ENCODE results near the gene C2orf81. TPM values are rescaled to one million over a fixed set of nuclear protein-coding genes. Genes with fewer than 3 reads are reported as not detected.

C2orf81 gene
- total and polyA plus RNA-seq, 12 donors: 0.52 to 1.7 (median 1.2) TPM

DNA sequence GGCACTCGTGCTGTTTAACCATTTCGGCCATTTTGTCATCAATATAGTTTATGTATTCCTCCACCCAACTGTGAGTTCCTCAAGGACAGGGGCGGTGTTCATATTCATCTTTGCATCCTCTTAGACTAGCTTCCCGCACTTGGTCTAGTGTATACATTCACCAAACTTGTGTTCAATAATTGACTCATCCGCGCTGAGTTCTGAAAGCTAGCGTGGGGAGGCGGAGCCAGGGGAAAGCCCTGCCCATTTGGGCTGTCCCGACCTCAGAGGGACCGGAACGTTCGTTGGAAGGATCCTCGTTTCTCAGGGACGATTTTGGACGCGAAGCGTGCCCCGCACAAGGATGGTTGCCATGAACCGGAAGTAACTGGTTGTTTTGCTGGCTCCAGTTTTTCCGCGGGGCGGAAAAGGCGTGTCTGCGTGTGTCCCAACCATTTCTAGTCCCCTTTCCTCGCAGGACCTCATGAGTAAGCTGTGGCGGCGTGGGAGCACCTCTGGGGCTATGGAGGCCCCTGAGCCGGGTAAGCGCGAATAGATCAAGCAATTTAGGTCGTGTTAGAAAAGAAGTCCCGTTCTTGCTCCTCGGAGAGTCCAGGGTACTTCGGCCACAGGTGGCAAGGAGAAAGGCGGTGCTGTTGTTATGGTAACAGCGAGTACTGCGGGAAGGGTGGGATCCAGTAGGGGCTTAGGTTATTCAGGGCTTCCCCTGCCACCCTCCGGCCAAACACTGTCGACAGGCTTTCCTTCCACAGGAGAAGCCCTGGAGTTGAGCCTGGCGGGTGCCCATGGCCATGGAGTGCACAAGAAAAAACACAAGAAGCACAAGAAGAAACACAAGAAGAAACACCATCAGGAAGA is 33.5 kb upstream of the C2orf81 start, which contains the start of gene INO80B:
INO80B (plus strand) TSS at position 434 of the 858 bp plus-strand sequence; CDS start at position 464, 30 bp downstream.
- WGBS, 2 donors: 1% methylated on average over 40 of the region's 40 CpGs
- intact Hi-C loops (cut with DNase I): loop anchor here in 2 of 10 donors (1.0 to 2.0 kb wide), 2 partner anchors 18 to 28 kb away; partner anchors contain the start of genes TTC31 (in 2 of the 2) and MRPL53 (in 1 of the 2)
- DNase-seq (peak; percentile 91 to 96), ATAC-seq (peak; percentile 57 to 75 (median 66))
- peak within 1 kb of the TSS; percentile 53 to 75 (median 66) for H3K4me3 ChIP-seq
- TF ChIP-seq, protein P1, sequence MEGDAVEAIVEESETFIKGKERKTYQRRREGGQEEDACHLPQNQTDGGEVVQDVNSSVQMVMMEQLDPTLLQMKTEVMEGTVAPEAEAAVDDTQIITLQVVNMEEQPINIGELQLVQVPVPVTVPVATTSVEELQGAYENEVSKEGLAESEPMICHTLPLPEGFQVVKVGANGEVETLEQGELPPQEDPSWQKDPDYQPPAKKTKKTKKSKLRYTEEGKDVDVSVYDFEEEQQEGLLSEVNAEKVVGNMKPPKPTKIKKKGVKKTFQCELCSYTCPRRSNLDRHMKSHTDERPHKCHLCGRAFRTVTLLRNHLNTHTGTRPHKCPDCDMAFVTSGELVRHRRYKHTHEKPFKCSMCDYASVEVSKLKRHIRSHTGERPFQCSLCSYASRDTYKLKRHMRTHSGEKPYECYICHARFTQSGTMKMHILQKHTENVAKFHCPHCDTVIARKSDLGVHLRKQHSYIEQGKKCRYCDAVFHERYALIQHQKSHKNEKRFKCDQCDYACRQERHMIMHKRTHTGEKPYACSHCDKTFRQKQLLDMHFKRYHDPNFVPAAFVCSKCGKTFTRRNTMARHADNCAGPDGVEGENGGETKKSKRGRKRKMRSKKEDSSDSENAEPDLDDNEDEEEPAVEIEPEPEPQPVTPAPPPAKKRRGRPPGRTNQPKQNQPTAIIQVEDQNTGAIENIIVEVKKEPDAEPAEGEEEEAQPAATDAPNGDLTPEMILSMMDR (IDR thresholded peaks at IDR 0.05): no peak
- H3K9me3 ChIP-seq: no peaks in the 10 kb centered on the region
- peak within 1 kb of the TSS in 9 of 10 donors; percentile 30 to 78 (median 65) for H3K27ac ChIP-seq
- peaks cover 0 to 6% (median 0%) of the 10 kb centered on the region in 9 donors for H3K36me3 ChIP-seq
- H3K4me1 ChIP-seq: peaks cover 14 to 42% (median 36%) of the 10 kb centered on the region in 9 donors
- H3K27me3 ChIP-seq: no peaks in the 10 kb centered on the region

DNA sequence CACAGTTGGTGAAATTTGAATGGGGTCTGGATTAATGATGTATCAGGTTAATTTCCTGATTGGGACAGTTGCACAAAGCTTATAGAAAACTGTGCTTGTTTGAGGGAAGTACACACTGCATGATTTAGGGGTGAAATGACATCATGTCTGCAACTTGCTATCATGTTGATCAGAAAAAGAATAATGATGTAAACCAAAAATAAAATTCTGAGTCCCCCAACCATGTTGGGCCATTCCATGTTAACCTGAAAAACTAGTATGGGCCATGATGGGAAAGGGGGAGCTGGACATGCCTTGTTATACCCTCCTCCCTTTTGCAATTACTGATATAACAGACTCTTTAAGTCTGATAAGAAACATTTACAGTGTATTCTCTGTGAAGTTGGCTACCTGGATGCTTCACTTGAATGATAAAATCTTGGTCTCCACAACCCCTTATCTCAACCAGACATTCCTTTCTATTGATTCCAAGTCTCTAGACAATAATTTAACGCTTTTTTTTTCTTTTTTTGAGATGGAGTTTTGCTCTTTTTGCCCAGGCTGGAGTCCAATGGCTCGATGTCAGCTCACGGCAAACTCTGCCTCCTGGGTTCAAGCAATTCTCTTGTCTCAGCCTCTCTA is 29.3 kb upstream of the C2orf81 start:
- H3K27me3 ChIP-seq: no peaks in the 10 kb centered on the region
- 67 to 73% methylated on average over 3 of the region's 3 CpGs for WGBS, 2 donors
- TF ChIP-seq, protein P1 (IDR thresholded peaks at IDR 0.05): no peak
- H3K36me3 ChIP-seq: no peaks in the 10 kb centered on the region
- H3K9me3 ChIP-seq: no peaks in the 10 kb centered on the region
- H3K4me1 ChIP-seq: peaks cover 5 to 11% (median 6%) of the 10 kb centered on the region in 9 donors
- no peak overlapping the region for H3K27ac ChIP-seq
- ATAC-seq (no peak), DNase-seq (no peak)
- no peak overlapping the region for H3K4me3 ChIP-seq
- intact Hi-C loops (cut with DNase I): no loop called here

DNA sequence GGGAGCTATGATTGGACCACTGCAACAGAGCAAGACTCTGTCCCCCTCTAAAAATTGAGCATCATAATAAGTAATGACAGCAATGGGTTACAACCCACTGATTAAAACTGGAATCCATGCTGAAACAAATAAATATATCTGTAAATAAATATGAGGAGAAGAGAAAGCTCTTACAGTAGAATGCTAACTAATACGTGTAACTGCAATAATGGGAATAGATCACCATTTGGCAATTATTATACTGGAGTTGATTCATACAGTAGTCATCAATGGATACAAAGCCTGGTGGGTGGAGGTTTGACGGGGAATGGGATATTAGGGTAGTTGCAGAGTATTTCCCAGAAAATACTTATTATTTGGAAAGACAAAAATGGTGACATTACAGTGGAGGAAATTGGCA is 27.4 kb upstream of the C2orf81 start:
- no peak overlapping the region for H3K27ac ChIP-seq
- TF ChIP-seq, protein P1 (IDR thresholded peaks at IDR 0.05): no peak
- WGBS, 2 donors: 79 to 81% methylated on average over 2 of the region's 2 CpGs
- H3K36me3 ChIP-seq: no peaks in the 10 kb centered on the region
- no peak for ATAC-seq
- H3K4me1 ChIP-seq: peaks cover 0 to 10% (median 0%) of the 10 kb centered on the region in 9 donors
- no peaks in the 10 kb centered on the region for H3K27me3 ChIP-seq
- no peak overlapping the region for H3K4me3 ChIP-seq
- DNase-seq: no peak
- no peaks in the 10 kb centered on the region for H3K9me3 ChIP-seq
- intact Hi-C loops (cut with DNase I): no loop called here

DNA sequence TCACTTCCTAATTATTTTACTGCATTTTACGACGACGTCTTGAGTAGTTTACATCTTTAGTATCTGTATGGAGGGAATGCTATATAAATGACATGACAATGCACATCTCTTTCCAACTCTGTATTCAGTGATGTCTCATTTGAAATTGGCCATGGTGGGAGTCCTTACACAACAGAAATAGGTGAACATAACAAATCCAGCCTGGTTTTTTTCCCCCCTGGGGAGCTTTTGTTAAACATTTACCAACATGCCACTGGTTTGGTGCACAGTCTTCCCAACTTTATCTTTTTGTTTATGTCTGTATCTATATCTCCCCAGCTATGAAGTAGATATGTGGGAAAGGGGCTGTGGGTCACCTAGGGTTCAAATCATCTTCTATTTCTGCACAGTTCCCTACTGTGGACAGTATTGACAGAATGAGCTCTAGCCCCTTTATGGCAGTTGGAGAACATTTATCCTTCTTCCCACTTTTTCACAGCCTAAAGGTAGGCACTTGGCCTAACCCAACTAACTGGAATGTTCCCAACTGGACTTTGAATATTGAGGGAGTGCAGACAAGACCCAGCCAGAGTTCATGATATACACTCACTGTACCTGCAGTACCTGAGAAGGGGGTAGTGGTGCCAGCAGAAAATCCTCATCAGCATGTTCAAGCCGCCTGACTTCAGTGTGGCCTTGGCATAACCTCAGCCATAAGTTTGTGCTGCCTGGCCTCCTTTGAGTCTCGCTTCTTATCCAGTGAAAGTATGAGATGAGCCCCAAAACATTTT is 26.0 kb upstream of the C2orf81 start:
- H3K9me3 ChIP-seq: no peaks in the 10 kb centered on the region
- ATAC-seq (no peak), DNase-seq (no peak)
- intact Hi-C loops (cut with DNase I): no loop called here
- no peak overlapping the region for H3K27ac ChIP-seq
- peaks cover 0 to 9% (median 0%) of the 10 kb centered on the region in 7 donors for H3K27me3 ChIP-seq
- no peak overlapping the region for H3K4me3 ChIP-seq
- peaks cover 0 to 11% (median under 1%) of the 10 kb centered on the region in 9 donors for H3K4me1 ChIP-seq
- H3K36me3 ChIP-seq: no peaks in the 10 kb centered on the region
- 88 to 93% methylated on average over 5 of the region's 5 CpGs for WGBS, 2 donors
- TF ChIP-seq, protein P1 (IDR thresholded peaks at IDR 0.05): no peak

All from heart right ventricle (tissue), 16 donors.